Measurements from ENCODE around the gene EGLN1. TPM values are rescaled to one million over a fixed set of nuclear protein-coding genes. Genes with fewer than 3 reads are reported as not detected.
"Not testable (repeated sequence)": the region's sequence is repeated elsewhere in the genome, so short reads cannot be mapped to it uniquely, and the experiment has no call there.

The EGLN1 gene
- 10 to 100 TPM; 36.6 to 79.1 TPM for total RNA-seq

- peak; percentile 86 for DNase-seq
- H3K27me3 ChIP-seq, result no peaks in the 10 kb centered on the region
- peak within 1 kb of the TSS; percentile 76 for H3K4me3 ChIP-seq
- peaks cover 11% of the 10 kb centered on the region for H3K4me1 ChIP-seq
- H3K9ac ChIP-seq (ENCODE audit: low read depth in 2 of 2, low read length in 2 of 2), result peak within 1 kb of the TSS; percentile 82 to 97
- H3K9me3 ChIP-seq, result no peaks in the 10 kb centered on the region
- H3K36me3 ChIP-seq, result no peaks in the 10 kb centered on the region
- TF ChIP-seq CTCF (IDR thresholded peaks at IDR 0.05), result no peak
- H3K27ac ChIP-seq, result peak within 1 kb of the TSS; percentile 98
- intact Hi-C loops (cut with DNase I), result loop anchor here (10.0 kb wide), 1 partner anchor 57 kb away; no protein-coding TSS in a partner anchor
These were observed at the start of gene EGLN1 for GRCh38 chr1:231421971-231422797. Gene EGLN1 (minus strand): TSS chr1:231422287. CDS start chr1:231421888, 399 bp downstream.

- H3K9ac ChIP-seq (ENCODE audit: low read depth in 2 of 2, low read length in 2 of 2); H3K9me3 ChIP-seq; H3K36me3 ChIP-seq; H3K27me3 ChIP-seq; intact Hi-C loops (cut with DNase I); H3K27ac ChIP-seq; H3K4me3 ChIP-seq; H3K4me1 ChIP-seq; DNase-seq: not testable (repeated sequence)
These were observed 49.4 kb upstream of the EGLN1 start for GRCh38 chr1:231471500-231471899.

GRCh38 chr1:231471027-231471426 lies 48.9 kb upstream of the EGLN1 start:
- H3K27ac ChIP-seq; H3K27me3 ChIP-seq; H3K36me3 ChIP-seq; H3K9ac ChIP-seq (ENCODE audit: low read depth in 2 of 2, low read length in 2 of 2); intact Hi-C loops (cut with DNase I); DNase-seq; H3K4me1 ChIP-seq; H3K9me3 ChIP-seq; H3K4me3 ChIP-seq: not testable (repeated sequence)

GRCh38 chr1:231467986-231468385 lies 45.9 kb upstream of the EGLN1 start:
- no peak overlapping the region for H3K9ac ChIP-seq (ENCODE audit: low read depth in 2 of 2, low read length in 2 of 2)
- H3K27ac ChIP-seq, result no peak overlapping the region
- H3K9me3 ChIP-seq, result no peaks in the 10 kb centered on the region
- no peaks in the 10 kb centered on the region for H3K36me3 ChIP-seq
- no peaks in the 10 kb centered on the region for H3K27me3 ChIP-seq
- intact Hi-C loops (cut with DNase I), result no loop called here
- H3K4me3 ChIP-seq, result no peak overlapping the region
- no peak for TF ChIP-seq CTCF (IDR thresholded peaks at IDR 0.05)
- no peak for DNase-seq
- H3K4me1 ChIP-seq, result no peaks in the 10 kb centered on the region

GRCh38 chr1:231465051-231465450 lies 43.0 kb upstream of the EGLN1 start:
- no peak overlapping the region for H3K27ac ChIP-seq
- DNase-seq, result no peak
- H3K9ac ChIP-seq (ENCODE audit: low read depth in 2 of 2, low read length in 2 of 2), result no peak overlapping the region
- no peaks in the 10 kb centered on the region for H3K36me3 ChIP-seq
- intact Hi-C loops (cut with DNase I), result no loop called here
- H3K27me3 ChIP-seq, result no peaks in the 10 kb centered on the region
- H3K9me3 ChIP-seq, result no peaks in the 10 kb centered on the region
- no peak for TF ChIP-seq CTCF (IDR thresholded peaks at IDR 0.05)
- H3K4me1 ChIP-seq, result no peaks in the 10 kb centered on the region
- H3K4me3 ChIP-seq, result no peak overlapping the region

- Histone ChIP-seq H3K4me3 (no peak overlapping the region), H3K27ac (no peak overlapping the region), H3K36me3 (no peaks in the 10 kb centered on the region), H3K4me1 (no peaks in the 10 kb centered on the region), H3K27me3 (no peaks in the 10 kb centered on the region), H3K9me3 (no peaks in the 10 kb centered on the region), H3K9ac (ENCODE audit: low read depth in 2 of 2, low read length in 2 of 2) (no peak overlapping the region)
- no peak for DNase-seq
- intact Hi-C loops (cut with DNase I), result no loop called here
- TF ChIP-seq CTCF (IDR thresholded peaks at IDR 0.05), result no peak
These were observed 41.5 kb upstream of the EGLN1 start for GRCh38 chr1:231463541-231463940.
